ENCODE results near the gene LRRFIP1.

Gene LRRFIP1

GRCh38 chr2:237798236-237799059 lies 171.1 kb downstream of the LRRFIP1 start, which contains the start of gene RBM44:
TSS of gene RBM44 (plus strand) at chr2:237798779. CDS start at chr2:237813610, 14,831 bp downstream.
- no peak for DNase-seq

- no peak for DNase-seq
These were observed 171.7 kb downstream of the LRRFIP1 start for GRCh38 chr2:237799060-237799428.

- no peak for DNase-seq
These were observed 174.1 kb downstream of the LRRFIP1 start for GRCh38 chr2:237801466-237801865.

GRCh38 chr2:237806334-237806733 lies 178.9 kb downstream of the LRRFIP1 start:
- no peak for DNase-seq

GRCh38 chr2:237815637-237816036 lies 188.2 kb downstream of the LRRFIP1 start:
- no peak for DNase-seq

- DNase-seq = no peak
These were observed 189.1 kb downstream of the LRRFIP1 start for GRCh38 chr2:237816531-237816930.

GRCh38 chr2:237818066-237818473 lies 190.7 kb downstream of the LRRFIP1 start:
- DNase-seq = no peak

GRCh38 chr2:237819231-237819630 lies 191.8 kb downstream of the LRRFIP1 start:
- no peak for DNase-seq

GRCh38 chr2:237820421-237820820 lies 193.0 kb downstream of the LRRFIP1 start:
- no peak for DNase-seq

GRCh38 chr2:237823544-237823943 lies 196.2 kb downstream of the LRRFIP1 start:
- no peak for DNase-seq

GRCh38 chr2:237824085-237824484 lies 196.7 kb downstream of the LRRFIP1 start:
- no peak for DNase-seq

- no peak for DNase-seq
These were observed 200.1 kb downstream of the LRRFIP1 start for GRCh38 chr2:237827421-237827987.
